Sigmoid colon (tissue), 4 donors: ENCODE measurements around the gene TMEM126A.

Experiments used
- EP300 ChIP-seq, 4 donors: sonication (generic); formaldehyde crosslinking; IDR thresholded peaks; one replicate each; pipeline ENCODE4 v1.6.1; 2017; ENCODE audit warnings: antibody characterized with exemption in 4 of 4
- POLR2A ChIP-seq, 2 donors: fragments of 450-650 bp; IDR thresholded peaks; one replicate each; pipeline ENCODE4 v1.6.1; 2016; ENCODE audit warnings: antibody characterized with exemption in 2 of 2, mild to moderate bottlenecking in 2 of 2, moderate library complexity in 2 of 2
- POLR2AphosphoS5 ChIP-seq, 4 donors: sonication (generic); formaldehyde crosslinking; IDR thresholded peaks; one replicate each; pipeline ENCODE4 v1.6.1; 2017; ENCODE audit warnings: antibody characterized with exemption in 4 of 4
- TF ChIP-seq, protein P1 (sequence below), 4 experiments: fragments of 450-650 bp in 3 of 4; fragments of 200-600 bp in 1 of 4; IDR thresholded peaks; one replicate each; pipeline ENCODE4 v1.5.1; 2016 to 2019; ENCODE audit warnings: antibody characterized with exemption in 4 of 4, mild to moderate bottlenecking in 3 of 4, moderate library complexity in 2 of 4

DNA sequence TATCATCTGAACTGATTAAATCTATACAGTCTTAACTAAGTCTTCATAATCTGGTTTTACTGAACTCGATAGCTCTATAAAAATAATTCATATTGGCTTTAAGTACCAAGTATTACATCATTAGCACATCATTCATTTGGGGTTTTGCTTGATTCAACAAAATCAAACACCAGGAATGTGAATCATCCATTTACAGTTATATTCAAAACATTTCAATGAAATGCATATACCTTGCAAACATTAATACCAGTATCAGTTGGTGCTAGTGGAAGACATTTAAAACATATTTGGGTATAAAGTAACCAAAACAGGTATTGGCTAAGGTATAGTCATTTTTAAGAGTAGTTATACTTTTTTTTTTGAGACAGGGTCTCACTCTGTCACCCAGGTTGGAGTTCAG, 50.4 kb downstream of the TMEM126A start:
- TF ChIP-seq, protein P1, sequence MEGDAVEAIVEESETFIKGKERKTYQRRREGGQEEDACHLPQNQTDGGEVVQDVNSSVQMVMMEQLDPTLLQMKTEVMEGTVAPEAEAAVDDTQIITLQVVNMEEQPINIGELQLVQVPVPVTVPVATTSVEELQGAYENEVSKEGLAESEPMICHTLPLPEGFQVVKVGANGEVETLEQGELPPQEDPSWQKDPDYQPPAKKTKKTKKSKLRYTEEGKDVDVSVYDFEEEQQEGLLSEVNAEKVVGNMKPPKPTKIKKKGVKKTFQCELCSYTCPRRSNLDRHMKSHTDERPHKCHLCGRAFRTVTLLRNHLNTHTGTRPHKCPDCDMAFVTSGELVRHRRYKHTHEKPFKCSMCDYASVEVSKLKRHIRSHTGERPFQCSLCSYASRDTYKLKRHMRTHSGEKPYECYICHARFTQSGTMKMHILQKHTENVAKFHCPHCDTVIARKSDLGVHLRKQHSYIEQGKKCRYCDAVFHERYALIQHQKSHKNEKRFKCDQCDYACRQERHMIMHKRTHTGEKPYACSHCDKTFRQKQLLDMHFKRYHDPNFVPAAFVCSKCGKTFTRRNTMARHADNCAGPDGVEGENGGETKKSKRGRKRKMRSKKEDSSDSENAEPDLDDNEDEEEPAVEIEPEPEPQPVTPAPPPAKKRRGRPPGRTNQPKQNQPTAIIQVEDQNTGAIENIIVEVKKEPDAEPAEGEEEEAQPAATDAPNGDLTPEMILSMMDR (IDR thresholded peaks at IDR 0.05): no peak
- TF ChIP-seq POLR2A (IDR thresholded peaks at IDR 0.05) (no peak), EP300 (IDR thresholded peaks at IDR 0.05) (no peak), POLR2AphosphoS5 (IDR thresholded peaks at IDR 0.05) (no peak)
